ENCODE results near the gene TIMP2. TPM values are rescaled to one million over a fixed set of nuclear protein-coding genes. Genes with fewer than 3 reads are reported as not detected.

Gene TIMP2
- total RNA-seq, 1 experiment from 2014 or later = 29.0 TPM

DNA sequence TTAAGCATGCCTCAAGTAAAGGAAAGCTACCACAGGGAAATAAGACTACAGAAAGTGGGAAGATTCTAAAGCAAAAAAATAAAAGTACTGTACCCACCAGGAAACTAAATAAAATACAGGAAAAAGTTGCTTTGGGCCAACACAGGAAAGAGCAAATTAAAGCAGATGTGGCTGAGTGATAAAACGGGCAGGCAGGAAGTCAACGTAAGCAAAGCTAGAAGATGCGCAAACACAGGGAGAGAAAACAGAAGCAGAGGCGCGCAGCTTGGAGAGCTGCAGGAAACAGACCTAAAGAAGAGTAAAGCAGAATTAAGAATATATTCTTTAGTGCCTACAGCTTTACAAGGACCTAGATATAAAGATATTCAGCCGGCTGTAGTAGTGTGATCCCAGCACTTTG, 106.3 kb downstream of the TIMP2 start:
- Histone ChIP-seq H2AK5ac (ENCODE audit: insufficient read length, low read length) (no peak overlapping the region), H3K9me3 (ENCODE audit: control insufficient read depth, low read depth, low read length) (no peaks in the 10 kb centered on the region), H3K18ac (ENCODE audit: insufficient read length, low read depth, low read length) (no peak overlapping the region), H3K56ac (ENCODE audit: insufficient read length, low read depth, low read length) (no peak overlapping the region), H3K27ac (ENCODE audit: insufficient read length, low read depth, low read length) (no peak overlapping the region), H4K5ac (ENCODE audit: insufficient read length, low read depth, low read length) (no peak overlapping the region), H3K4me1 (ENCODE audit: insufficient read depth, low read length) (no peaks in the 10 kb centered on the region), H2BK15ac (ENCODE audit: low read depth, low read length) (no peak overlapping the region), H3K4ac (ENCODE audit: low read depth, low read length) (no peak overlapping the region), H3K23ac (ENCODE audit: insufficient read length, low read depth, low read length) (no peak overlapping the region), H3K9ac (ENCODE audit: extremely low read depth, insufficient read length, low read length) (no peak overlapping the region), H2BK12ac (ENCODE audit: insufficient read length, low read depth, low read length) (no peak overlapping the region), H3K27me3 (ENCODE audit: insufficient read depth, low read length) (no peaks in the 10 kb centered on the region), H3K14ac (ENCODE audit: insufficient read depth, low read length) (no peak overlapping the region), H3K79me2 (ENCODE audit: insufficient read depth, low read length) (no peaks in the 10 kb centered on the region), H2BK20ac (ENCODE audit: low read depth, low read length, poor library complexity, severe bottlenecking) (no peak overlapping the region), H4K91ac (ENCODE audit: insufficient read length, low read depth, low read length) (no peak overlapping the region), H3T11ph (ENCODE audit: low read length) (no peak overlapping the region), H3K23me2 (ENCODE audit: insufficient read length, low read depth, low read length, poor library complexity, severe bottlenecking) (no peaks in the 10 kb centered on the region), H3K79me1 (ENCODE audit: insufficient read depth, low read depth, low read length, poor library complexity, severe bottlenecking) (peaks cover 4% of the 10 kb centered on the region), H2AFZ (ENCODE audit: low read length) (no peak overlapping the region), H2BK120ac (ENCODE audit: low read depth, low read length, poor library complexity, severe bottlenecking) (no peak overlapping the region), H4K20me1 (ENCODE audit: control insufficient read depth, insufficient read depth, insufficient read length) (no peaks in the 10 kb centered on the region), H4K8ac (replicated peaks; ENCODE audit: insufficient read length, low read depth, low read length) (no peak overlapping the region), H3K4me2 (ENCODE audit: insufficient read depth, insufficient read length, low read length) (no peak overlapping the region), H2BK5ac (ENCODE audit: insufficient read length, low read length) (no peak overlapping the region)
- WGBS (ENCODE audit: extremely low coverage, insufficient read length, low lambda C conversion rate) = no CpG with 5 or more reads among the region's 6 CpGs
- no peaks in the 10 kb centered on the region for H3K27me3 Mint-ChIP-seq (ENCODE audit: low read depth)
- H3K27ac Mint-ChIP-seq = no peak overlapping the region; a peak in 2 of 7 replicates
- TF ChIP-seq CTCF (conservative IDR thresholded peaks at IDR 0.05) = no peak
- no peak overlapping the region for H3K4me3 Mint-ChIP-seq
- no peak for DNase-seq
- no peaks in the 10 kb centered on the region for H3K9me3 Mint-ChIP-seq
- H3K4me1 Mint-ChIP-seq = no peaks in the 10 kb centered on the region
- H3K36me3 Mint-ChIP-seq (ENCODE audit: insufficient read depth in 1 of 3, low read depth in 3 of 3) = peaks cover 47 to 98% (median 89%) of the 10 kb centered on the region in 3 experiments

Data from H9 (cell line).